Stimulated activated effector memory CD8-positive, alpha-beta T cell treated with anti-CD3 and anti-CD28 coated beads, Interleukin-12 subunit alpha, Interleukin-12 subunit beta, amount 100 ng/mL, for 72 hours (primary cell): Measurements from ENCODE around the gene MLYCD.

Experiments used
- ATAC-seq: fragments of 150-1000 bp; cut with Tn5 transposase; 2 replicates; pipeline ENCODE4 v1.10.0; 2021
- DNase-seq, 2 donors: peaks; one replicate each; pipeline ENCODE4 v3.0.0; 2021 to 2022; ENCODE audit warnings: low spot score in 2 of 2
- H3K27ac Mint-ChIP-seq: one replicate; pipeline ENCODE4 v1.8.0; 2022; ENCODE audit warnings: mild to moderate bottlenecking, mixed read lengths
- H3K36me3 Mint-ChIP-seq: one replicate; pipeline ENCODE4 v1.8.0; 2022; ENCODE audit warnings: mild to moderate bottlenecking, mixed read lengths
- H3K4me1 Mint-ChIP-seq: one replicate; pipeline ENCODE4 v1.8.0; 2022; ENCODE audit warnings: mixed read lengths
- H3K4me3 Mint-ChIP-seq: one replicate; pipeline ENCODE4 v1.8.0; 2022; ENCODE audit warnings: mild to moderate bottlenecking, mixed read lengths
- H3K9me3 Mint-ChIP-seq: one replicate; pipeline ENCODE4 v1.8.0; 2022; ENCODE audit warnings: mixed read lengths

Gene MLYCD

DNA sequence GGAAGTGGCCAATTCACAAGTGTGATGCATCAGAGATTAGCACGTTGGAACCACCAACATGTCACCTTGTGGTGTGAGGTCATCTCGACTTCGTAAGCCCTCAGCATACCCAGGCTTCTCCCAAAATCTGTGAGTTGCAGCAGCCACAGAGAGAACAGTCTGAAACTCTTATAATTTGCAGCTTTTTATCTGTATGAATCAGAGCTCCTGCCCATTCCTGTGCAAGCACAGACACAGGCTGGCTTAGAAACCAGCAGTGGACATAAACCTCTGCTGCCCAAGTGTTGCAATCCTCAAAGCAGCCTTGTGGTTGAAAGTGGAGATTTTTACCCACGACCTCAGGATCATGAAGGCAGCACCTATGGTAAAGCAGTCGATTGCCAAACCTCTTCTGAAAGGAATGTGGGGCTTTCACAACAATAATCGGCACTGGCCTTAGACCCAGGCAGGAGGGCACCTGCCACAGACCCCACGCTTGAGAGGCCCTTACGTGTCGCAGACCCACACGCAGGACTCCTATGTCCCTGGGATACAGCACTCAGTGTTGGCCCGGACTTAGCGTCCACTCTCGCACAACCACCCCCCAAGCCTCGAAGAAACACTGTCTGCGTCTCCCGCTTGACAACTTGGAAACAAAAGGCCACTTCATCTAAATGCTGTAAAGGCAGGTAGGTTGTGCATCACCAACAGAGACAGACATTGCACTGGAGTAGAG is 29.6 kb downstream of the MLYCD start:
- Mint-ChIP-seq H3K4me3 (no peak overlapping the region), H3K36me3 (no peaks in the 10 kb centered on the region), H3K27ac (no peak overlapping the region), H3K4me1 (peaks cover 19% of the 10 kb centered on the region), H3K9me3 (no peaks in the 10 kb centered on the region)
- ATAC-seq = peak; percentile 55
- no peak for DNase-seq

- no peaks in the 10 kb centered on the region for H3K36me3 Mint-ChIP-seq
- DNase-seq (no peak), ATAC-seq (no peak)
- no peak overlapping the region for H3K4me3 Mint-ChIP-seq
- H3K9me3 Mint-ChIP-seq = no peaks in the 10 kb centered on the region
- peaks cover 18% of the 10 kb centered on the region for H3K4me1 Mint-ChIP-seq
- no peak overlapping the region for H3K27ac Mint-ChIP-seq
Measured at GRCh38 chr16:83929811-83930555, 31.1 kb downstream of the MLYCD start.

DNA sequence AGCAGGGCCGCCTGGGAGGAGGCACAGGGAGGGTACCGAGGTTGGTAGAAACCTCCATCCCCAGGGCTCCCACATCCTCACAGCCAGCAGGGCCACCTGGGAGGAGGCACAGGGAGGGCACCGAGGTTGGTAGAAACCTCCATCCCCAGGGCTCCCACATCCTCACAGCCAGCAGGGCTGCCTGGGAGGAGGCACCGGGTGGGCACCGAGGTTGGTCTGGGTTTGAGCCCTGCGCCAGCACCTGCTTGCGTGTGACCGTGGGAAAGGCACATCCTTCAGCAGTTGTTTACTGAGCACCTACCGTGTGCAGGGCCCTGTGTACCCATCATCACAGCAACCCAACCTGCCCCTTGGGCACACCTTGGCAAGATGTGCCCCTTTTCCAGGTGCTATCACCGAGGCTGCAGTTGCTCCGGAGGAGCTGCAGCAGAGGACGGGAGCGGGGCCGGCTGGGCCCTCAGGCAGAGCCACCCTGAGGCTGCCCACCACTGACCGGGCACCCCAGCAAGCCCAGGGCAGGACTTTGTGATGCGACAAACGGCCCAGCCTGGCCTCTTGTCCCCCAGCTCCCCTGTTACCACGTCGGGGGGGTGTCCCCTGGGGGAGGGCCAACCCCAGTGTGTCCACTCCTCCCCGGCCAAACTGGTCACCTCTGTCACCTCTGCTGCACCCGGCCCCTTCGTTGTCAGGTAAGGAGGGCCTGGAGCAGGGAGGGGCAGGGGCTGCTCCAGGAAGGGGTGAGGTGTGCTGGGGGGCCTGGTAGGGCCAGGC is 32.0 kb downstream of the MLYCD start:
- Mint-ChIP-seq H3K27ac (no peak overlapping the region), H3K4me3 (no peak overlapping the region), H3K36me3 (no peaks in the 10 kb centered on the region), H3K9me3 (no peaks in the 10 kb centered on the region), H3K4me1 (peaks cover 15% of the 10 kb centered on the region)
- ATAC-seq (no peak), DNase-seq (no peak)

DNA sequence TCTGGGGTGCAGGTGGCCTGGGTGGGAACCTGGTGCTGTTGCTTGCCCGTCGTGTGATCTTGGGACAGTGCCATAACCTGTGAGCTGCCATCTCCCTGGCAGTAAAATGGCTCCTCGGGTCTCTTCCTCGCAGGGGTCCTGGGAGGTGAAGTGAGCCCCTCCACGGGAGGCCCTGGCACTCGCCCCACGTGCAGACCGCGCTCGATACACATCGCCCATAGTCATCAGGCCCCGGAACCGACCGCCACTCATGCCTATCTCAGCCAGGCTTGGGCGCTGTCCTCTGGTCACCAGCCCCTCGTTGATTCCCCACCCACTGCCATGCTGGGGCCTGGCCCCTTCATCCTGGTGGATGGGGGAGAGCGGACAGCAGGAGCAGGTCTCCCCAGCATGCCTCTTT is 32.6 kb downstream of the MLYCD start:
- no peaks in the 10 kb centered on the region for H3K9me3 Mint-ChIP-seq
- no peaks in the 10 kb centered on the region for H3K36me3 Mint-ChIP-seq
- no peak for ATAC-seq
- no peak overlapping the region for H3K4me3 Mint-ChIP-seq
- peaks cover 11% of the 10 kb centered on the region for H3K4me1 Mint-ChIP-seq
- H3K27ac Mint-ChIP-seq = no peak overlapping the region
- no peak for DNase-seq

DNA sequence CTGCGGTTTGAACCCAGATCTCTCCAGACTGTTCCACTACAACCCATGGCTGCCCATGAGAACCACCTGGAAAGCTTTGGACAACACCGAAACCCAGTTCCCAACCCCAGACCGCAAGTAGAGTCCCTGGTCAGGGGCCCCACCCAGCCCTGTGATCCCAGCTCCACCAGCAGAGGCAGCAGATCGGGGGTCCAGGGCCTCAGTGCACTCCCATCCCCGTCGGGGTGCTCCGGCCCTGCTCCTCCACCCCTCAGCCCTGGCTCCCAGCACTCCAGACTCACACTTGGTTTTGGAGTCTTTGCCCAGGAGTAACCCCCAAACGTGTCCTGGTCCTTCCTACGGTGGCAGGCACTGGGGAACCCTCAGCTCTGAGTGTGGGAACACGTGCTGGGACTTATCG is 33.4 kb downstream of the MLYCD start:
- Mint-ChIP-seq H3K27ac (no peak overlapping the region), H3K9me3 (no peaks in the 10 kb centered on the region), H3K4me1 (peaks cover 8% of the 10 kb centered on the region), H3K36me3 (no peaks in the 10 kb centered on the region), H3K4me3 (no peak overlapping the region)
- no peak for ATAC-seq
- no peak for DNase-seq

- Mint-ChIP-seq H3K4me3 (no peak overlapping the region), H3K4me1 (peaks cover 8% of the 10 kb centered on the region)
- no peak for ATAC-seq
Measured at GRCh38 chr16:83932955-83933673, 34.2 kb downstream of the MLYCD start.

GRCh38 chr16:83933885-83934683 is 35.2 kb downstream of the MLYCD start:
- Mint-ChIP-seq H3K27ac (no peak overlapping the region), H3K9me3 (no peaks in the 10 kb centered on the region), H3K4me1 (peaks cover 8% of the 10 kb centered on the region)

More at GRCh38 chr16:83932955-83933673, 34.2 kb downstream of the MLYCD start:
- Mint-ChIP-seq H3K27ac (no peak overlapping the region), H3K9me3 (no peaks in the 10 kb centered on the region), H3K36me3 (no peaks in the 10 kb centered on the region)
- no peak for DNase-seq

DNA sequence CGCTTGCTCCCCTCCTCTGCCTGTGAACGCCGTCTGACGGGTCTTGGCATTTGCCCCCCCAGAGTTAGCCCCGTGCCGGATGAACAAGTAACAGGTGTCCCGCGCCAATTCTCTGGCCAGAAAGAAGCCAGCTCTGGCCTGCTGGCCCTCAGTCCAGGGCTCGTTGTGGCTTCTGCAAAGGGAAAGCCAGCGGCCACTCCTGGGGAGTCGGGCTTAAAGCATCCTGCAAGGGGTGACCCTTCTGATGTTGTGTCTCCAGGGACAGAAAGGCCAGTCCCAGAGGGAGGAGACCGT is 35.7 kb downstream of the MLYCD start:
- Mint-ChIP-seq H3K9me3 (no peaks in the 10 kb centered on the region), H3K4me1 (peaks cover 14% of the 10 kb centered on the region), H3K27ac (no peak overlapping the region), H3K36me3 (no peaks in the 10 kb centered on the region), H3K4me3 (no peak overlapping the region)
- DNase-seq (no peak), ATAC-seq (no peak)

More at GRCh38 chr16:83933885-83934683, 35.2 kb downstream of the MLYCD start:
- DNase-seq = no peak
- no peak overlapping the region for H3K4me3 Mint-ChIP-seq
- no peak for ATAC-seq
- H3K36me3 Mint-ChIP-seq = no peaks in the 10 kb centered on the region

DNA sequence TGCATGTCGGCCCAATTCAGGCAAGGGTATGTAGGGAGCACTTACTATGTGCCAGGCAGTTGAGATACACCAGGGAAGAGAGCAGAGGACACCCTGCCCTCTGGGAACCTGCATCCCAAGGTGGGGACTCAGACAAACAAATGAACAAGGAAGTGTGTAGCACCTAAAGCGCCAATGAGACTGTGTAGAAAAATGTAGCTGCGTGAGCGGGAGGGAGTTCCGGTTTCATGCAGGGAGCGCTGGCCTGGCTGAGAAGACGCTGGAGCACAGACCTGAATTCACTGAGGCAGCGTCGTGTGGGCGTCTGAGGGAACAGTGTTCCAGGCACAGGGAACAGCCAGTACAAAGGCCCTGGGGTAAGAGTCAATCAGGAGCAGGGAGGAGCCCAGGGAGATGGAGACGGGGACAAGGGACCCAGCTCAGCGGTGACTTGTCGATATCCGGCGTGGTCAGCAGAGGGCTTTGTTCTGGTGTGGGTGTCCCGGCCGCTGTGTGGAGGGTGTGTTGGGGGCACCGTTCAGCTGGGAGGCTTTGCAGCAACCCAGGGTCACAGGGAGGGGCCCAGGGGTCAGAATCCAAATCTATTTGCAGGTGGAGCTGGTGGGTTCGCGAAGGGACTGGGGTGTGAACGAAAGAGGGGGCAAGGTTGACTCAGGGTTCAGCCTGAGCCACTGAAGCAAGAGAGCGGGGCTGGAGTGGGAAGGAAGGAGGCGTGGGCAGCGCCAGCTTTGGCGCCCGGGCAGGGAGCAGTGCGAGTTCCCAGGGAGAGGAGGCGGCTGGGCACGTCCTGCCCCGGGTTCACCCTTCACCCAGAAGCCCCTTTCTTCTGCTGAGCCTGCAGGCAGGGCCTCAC is 36.3 kb downstream of the MLYCD start:
- no peak for DNase-seq
- no peaks in the 10 kb centered on the region for H3K36me3 Mint-ChIP-seq
- no peaks in the 10 kb centered on the region for H3K9me3 Mint-ChIP-seq
- no peak overlapping the region for H3K4me3 Mint-ChIP-seq
- peaks cover 14% of the 10 kb centered on the region for H3K4me1 Mint-ChIP-seq
- no peak for ATAC-seq
- no peak overlapping the region for H3K27ac Mint-ChIP-seq

DNA sequence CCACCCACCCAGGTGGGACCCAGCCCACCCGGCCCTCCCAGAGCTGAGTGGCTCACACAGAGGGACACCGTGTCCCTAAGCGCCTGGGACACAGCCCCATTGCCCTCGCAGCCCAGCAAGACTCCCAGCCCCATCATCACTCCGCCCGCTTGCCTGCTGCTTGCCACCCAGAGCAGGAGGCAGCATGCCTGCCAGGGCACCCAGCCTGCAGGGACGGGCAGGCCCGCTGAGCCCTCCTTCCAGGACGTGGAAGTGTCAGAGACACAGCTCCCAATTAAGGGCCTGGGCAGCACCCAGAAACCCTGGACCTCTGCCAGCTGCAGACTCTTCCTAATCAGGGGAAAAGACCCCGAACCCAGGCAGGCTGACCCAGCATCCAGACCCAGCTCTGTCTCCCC is 36.9 kb downstream of the MLYCD start:
- peaks cover 14% of the 10 kb centered on the region for H3K4me1 Mint-ChIP-seq
- ATAC-seq (no peak), DNase-seq (no peak)
- no peak overlapping the region for H3K4me3 Mint-ChIP-seq
- no peak overlapping the region for H3K27ac Mint-ChIP-seq
- H3K9me3 Mint-ChIP-seq = no peaks in the 10 kb centered on the region
- no peaks in the 10 kb centered on the region for H3K36me3 Mint-ChIP-seq

DNA sequence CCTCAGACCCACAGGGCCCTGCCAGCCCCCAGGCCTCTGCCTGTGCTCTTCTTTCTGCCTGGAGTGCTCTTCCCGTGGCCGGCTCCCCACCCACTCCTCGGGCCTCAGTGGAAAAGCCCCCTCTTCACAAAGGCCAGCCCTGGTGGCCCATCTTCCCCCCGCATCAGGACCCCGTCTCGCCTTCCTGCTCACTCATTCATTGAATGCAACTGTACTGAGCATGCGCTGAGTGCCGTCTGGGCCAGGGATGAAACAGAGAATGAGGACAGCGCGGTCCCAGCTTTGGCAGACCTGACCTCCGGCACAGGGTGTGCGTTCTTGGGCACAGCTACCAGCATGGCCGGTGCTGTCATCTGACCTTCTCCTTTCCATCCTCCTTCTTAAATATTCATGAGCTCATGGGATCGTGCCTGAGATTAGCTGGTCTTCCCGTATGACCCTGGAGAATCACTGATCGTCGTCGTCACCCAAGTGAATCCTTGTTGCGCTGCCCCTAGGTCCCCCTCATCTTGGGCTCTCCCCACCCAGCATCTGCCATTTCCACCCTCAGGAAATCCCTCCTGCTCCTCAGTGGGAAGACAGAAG is 37.8 kb downstream of the MLYCD start:
- Mint-ChIP-seq H3K4me3 (no peak overlapping the region), H3K9me3 (no peaks in the 10 kb centered on the region), H3K36me3 (no peaks in the 10 kb centered on the region), H3K4me1 (peaks cover 14% of the 10 kb centered on the region), H3K27ac (peak overlapping the region; percentile 24)
- ATAC-seq = no peak
- no peak for DNase-seq

- DNase-seq (no peak), ATAC-seq (no peak)
- Mint-ChIP-seq H3K9me3 (no peaks in the 10 kb centered on the region), H3K4me3 (no peak overlapping the region), H3K27ac (peak overlapping the region; percentile 24), H3K4me1 (peaks cover 14% of the 10 kb centered on the region), H3K36me3 (no peaks in the 10 kb centered on the region)
Measured at GRCh38 chr16:83937267-83937666, 38.4 kb downstream of the MLYCD start.

DNA sequence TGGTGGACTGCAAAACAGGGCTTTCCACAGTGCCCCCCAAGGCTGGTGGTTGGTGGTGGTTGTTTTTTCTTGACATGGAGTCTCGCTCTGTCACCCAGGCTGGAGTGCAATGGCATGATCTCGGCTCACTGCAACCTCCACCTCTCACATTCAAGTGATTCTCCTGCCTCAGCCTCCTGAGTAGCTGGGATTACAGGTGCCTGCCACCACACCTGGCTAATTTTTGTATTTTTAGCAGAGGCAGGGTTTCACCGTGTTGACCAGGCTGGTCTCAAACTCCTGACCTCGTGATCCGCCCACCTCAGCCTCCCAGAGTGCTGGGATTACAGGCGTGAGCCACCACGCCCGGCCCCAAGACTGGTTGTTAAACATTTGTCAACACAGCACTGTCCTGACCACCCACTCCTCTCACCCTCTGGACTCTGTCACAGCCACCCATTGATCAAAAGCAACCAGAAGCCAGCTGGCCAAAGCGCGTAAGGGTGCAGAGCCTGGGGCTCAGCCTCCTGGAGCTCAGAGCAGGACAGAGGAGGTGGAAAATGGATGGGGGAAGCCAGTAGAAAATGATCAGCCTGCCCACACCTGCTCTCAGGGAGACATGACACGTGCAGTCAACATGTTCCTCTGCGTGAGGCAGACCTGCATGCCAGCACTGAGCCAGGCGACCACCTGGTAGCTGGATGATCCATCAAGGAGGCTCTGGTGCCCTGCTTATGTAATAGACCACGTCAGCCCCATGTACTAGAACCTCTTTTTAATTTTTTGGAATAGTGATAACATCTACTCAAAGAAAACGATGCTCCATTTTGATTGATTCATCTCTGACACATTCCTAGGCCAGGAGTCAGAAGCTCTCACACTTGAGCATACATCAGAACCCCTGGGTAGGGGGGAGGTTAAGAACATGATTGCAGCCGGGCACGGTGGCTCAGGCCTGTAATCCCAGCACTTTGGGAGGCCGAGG is 39.3 kb downstream of the MLYCD start:
- H3K9me3 Mint-ChIP-seq = no peaks in the 10 kb centered on the region
- no peaks in the 10 kb centered on the region for H3K36me3 Mint-ChIP-seq
- no peak overlapping the region for H3K4me3 Mint-ChIP-seq
- H3K4me1 Mint-ChIP-seq = peaks cover 14% of the 10 kb centered on the region
- no peak overlapping the region for H3K27ac Mint-ChIP-seq
- DNase-seq = no peak
- ATAC-seq = no peak
